GM23248 (cell line): ENCODE results near the gene CADPS2. TPM values are rescaled to one million over a fixed set of nuclear protein-coding genes. Genes with fewer than 3 reads are reported as not detected.

ENCODE experiments used
- DNase-seq: peaks from one replicate; pipeline ENCODE4 v3.0.0-alpha.2; 2015
- H2AFZ ChIP-seq: fragments of 200-600 bp; sonication (generic); 2 replicates; pipeline ENCODE4 v1.6.1; 2016; ENCODE audit warnings: antibody characterized with exemption
- H3F3A ChIP-seq: fragments of 200-600 bp; sonication (generic); 2 replicates; pipeline ENCODE4 v1.6.1; 2016; ENCODE audit warnings: mild to moderate bottlenecking, antibody characterized with exemption, mixed run types; ENCODE audit not compliant: insufficient read depth
- H3K27ac ChIP-seq: fragments of 200-600 bp; sonication (generic); 2 replicates; pipeline ENCODE4 v1.5.1; 2016; ENCODE audit warnings: mild to moderate bottlenecking
- H3K27me3 ChIP-seq: fragments of 200-600 bp; sonication (generic); replicated peaks from 2 replicates; pipeline ENCODE4 v1.6.1; 2016; ENCODE audit warnings: mild to moderate bottlenecking; ENCODE audit not compliant: insufficient read depth
- H3K36me3 ChIP-seq: fragments of 200-600 bp; sonication (generic); 2 replicates; pipeline ENCODE4 v1.6.1; 2016; ENCODE audit warnings: low read depth, mild to moderate bottlenecking
- H3K4me1 ChIP-seq: fragments of 200-600 bp; sonication (generic); 2 replicates; pipeline ENCODE4 v1.6.1; 2016; ENCODE audit warnings: mild to moderate bottlenecking; ENCODE audit not compliant: insufficient read depth
- H3K4me2 ChIP-seq: fragments of 200-600 bp; sonication (generic); one replicate; pipeline ENCODE4 v1.6.1; 2016; ENCODE audit warnings: mild to moderate bottlenecking; ENCODE audit not compliant: unreplicated experiment
- H3K4me3 ChIP-seq: fragments of 200-600 bp; sonication (generic); 2 replicates; pipeline ENCODE4 v1.5.1; 2016; ENCODE audit warnings: mild to moderate bottlenecking
- H3K79me2 ChIP-seq: fragments of 200-600 bp; sonication (generic); 2 replicates; pipeline ENCODE4 v1.6.1; 2016; ENCODE audit warnings: mild to moderate bottlenecking; ENCODE audit not compliant: insufficient read depth
- H3K9ac ChIP-seq: fragments of 200-600 bp; sonication (generic); 2 replicates; pipeline ENCODE4 v1.6.1; 2016; ENCODE audit warnings: mild to moderate bottlenecking
- H3K9me2 ChIP-seq: fragments of 200-600 bp; sonication (generic); 2 replicates; pipeline ENCODE4 v1.6.1; 2016; ENCODE audit warnings: mixed run types, mild to moderate bottlenecking, moderate library complexity; ENCODE audit not compliant: insufficient read depth
- H3K9me3 ChIP-seq: fragments of 200-600 bp; sonication (generic); one replicate; pipeline ENCODE4 v1.6.1; 2017; ENCODE audit warnings: low read depth
- H4K20me1 ChIP-seq: fragments of 200-600 bp; sonication (generic); 2 replicates; pipeline ENCODE4 v1.6.0; 2016; ENCODE audit not compliant: insufficient read depth
- EZH2 ChIP-seq: fragments of 200-600 bp; sonication (generic); IDR thresholded peaks from 2 replicates; pipeline ENCODE4 v1.6.1; 2018; ENCODE audit warnings: antibody characterized with exemption, mild to moderate bottlenecking; ENCODE audit not compliant: insufficient read depth, poor library complexity, severe bottlenecking
- EZH2phosphoT487 ChIP-seq: fragments of 200-600 bp; sonication (generic); IDR thresholded peaks from 2 replicates; pipeline ENCODE4 v1.6.1; 2018; ENCODE audit warnings: antibody characterized with exemption, moderate library complexity, mild to moderate bottlenecking, low read depth; ENCODE audit not compliant: insufficient read depth
- WGBS, 2 experiments: methylation state at CpG; one replicate each; pipeline ENCODE4 v1.1.6; 2015 to 2017; ENCODE audit warnings: low lambda C conversion rate in 2 of 2, low coverage in 1 of 2; ENCODE audit errors: missing lambda C conversion rate in 2 of 2; 5-methylcytosine and 5-hydroxymethylcytosine counted together
- in situ Hi-C: fragments of 300-500 bp; cut with MboI; formaldehyde crosslinking; loops from 2 replicates; pipeline ENCODE4 v1.15.0; 2020
- polyA plus RNA-seq: library from polyadenylated mRNA; unstranded; fragments of >200 nt; fragmentation: Nextera tagmentation; extraction: Ambion mirVana; gene quantifications from 2 replicates; pipeline ENCODE4 v1.2.1, GENCODE V29; 2016
- total RNA-seq: library from RNA; depleted of rRNA; stranded (reverse); fragments of >200 nt; shearing (Covaris generic); gene quantifications from 2 replicates; pipeline ENCODE4 v1.2.3, GENCODE V29; 2014

CADPS2 gene
- total and polyA plus RNA-seq, 2 experiments from 2014 or later = 0.06 to 0.43 TPM

DNA sequence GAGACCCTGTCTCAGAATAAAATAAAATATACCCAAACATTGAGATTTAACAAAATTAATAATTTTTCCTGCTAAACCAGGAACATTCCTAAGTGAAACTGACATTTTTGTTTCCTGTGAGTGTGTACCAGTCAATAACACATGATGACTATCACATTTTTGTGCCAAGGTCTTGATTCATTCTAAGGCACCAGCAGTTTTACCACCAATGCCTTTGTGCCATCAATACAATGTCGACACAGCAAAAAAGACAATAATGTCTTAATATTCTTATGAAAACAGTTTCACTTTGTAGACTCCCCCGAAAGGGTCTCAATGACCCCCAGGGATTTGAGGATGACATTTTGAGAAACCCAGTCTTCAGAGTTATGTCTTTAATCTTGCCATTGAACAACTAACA is 7.2 kb upstream of the CADPS2 start:
- H3K9ac ChIP-seq = no peak overlapping the region
- no peaks in the 10 kb centered on the region for H3F3A ChIP-seq
- TF ChIP-seq EZH2 (no peak), EZH2phosphoT487 (no peak)
- H3K27ac ChIP-seq = no peak overlapping the region
- DNase-seq = no peak
- no peaks in the 10 kb centered on the region for H3K36me3 ChIP-seq
- WGBS, 2 experiments = 42 to 43% methylated on average over 2 of the region's 2 CpGs
- H3K4me3 ChIP-seq = no peak overlapping the region
- H4K20me1 ChIP-seq = no peaks in the 10 kb centered on the region
- H3K9me2 ChIP-seq = no peaks in the 10 kb centered on the region
- H3K79me2 ChIP-seq = no peaks in the 10 kb centered on the region
- H3K4me1 ChIP-seq = no peaks in the 10 kb centered on the region
- in situ Hi-C loops = no loop called here
- H3K27me3 ChIP-seq = no peaks in the 10 kb centered on the region; the same call in 1 of the 2 replicates
- no peaks in the 10 kb centered on the region for H3K9me3 ChIP-seq
- no peak overlapping the region for H3K4me2 ChIP-seq
- no peak overlapping the region for H2AFZ ChIP-seq

DNA sequence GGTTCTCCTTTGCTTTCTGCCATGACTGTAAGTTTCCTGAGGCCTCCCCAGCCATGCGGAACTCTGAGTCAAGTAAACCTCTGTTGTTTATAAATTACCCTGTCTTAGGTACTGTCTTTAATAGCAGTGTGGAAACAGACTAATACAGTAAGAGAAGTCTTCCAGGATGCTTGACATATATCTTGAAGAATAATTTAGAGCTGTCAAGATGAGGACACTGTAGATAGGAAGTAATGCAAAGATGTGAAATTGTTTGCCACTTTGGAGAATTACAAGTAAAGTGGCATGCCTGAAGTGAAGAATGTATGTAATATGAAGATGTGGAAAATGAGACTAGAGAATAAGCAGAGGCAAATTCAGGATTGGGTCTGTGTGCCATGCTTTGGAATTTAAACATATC is 2.9 kb upstream of the CADPS2 start:
- H4K20me1 ChIP-seq = no peaks in the 10 kb centered on the region
- in situ Hi-C loops = no loop called here
- H3K9me3 ChIP-seq = no peaks in the 10 kb centered on the region
- H3K9ac ChIP-seq = no peak overlapping the region
- no peak overlapping the region for H3K4me2 ChIP-seq
- H3K4me3 ChIP-seq = no peak overlapping the region
- 79 to 93% methylated on average over 1 of the region's 1 CpG for WGBS, 2 experiments
- no peak overlapping the region for H3K27ac ChIP-seq
- no peak overlapping the region for H2AFZ ChIP-seq
- DNase-seq = no peak
- no peaks in the 10 kb centered on the region; the same call in 1 of the 2 replicates for H3F3A ChIP-seq
- peaks cover 23% of the 10 kb centered on the region for H3K27me3 ChIP-seq
- H3K79me2 ChIP-seq = no peaks in the 10 kb centered on the region
- TF ChIP-seq EZH2phosphoT487 (no peak), EZH2 (no peak)
- no peaks in the 10 kb centered on the region for H3K36me3 ChIP-seq
- no peaks in the 10 kb centered on the region for H3K9me2 ChIP-seq
- no peaks in the 10 kb centered on the region; the same call in 1 of the 2 replicates for H3K4me1 ChIP-seq

DNA sequence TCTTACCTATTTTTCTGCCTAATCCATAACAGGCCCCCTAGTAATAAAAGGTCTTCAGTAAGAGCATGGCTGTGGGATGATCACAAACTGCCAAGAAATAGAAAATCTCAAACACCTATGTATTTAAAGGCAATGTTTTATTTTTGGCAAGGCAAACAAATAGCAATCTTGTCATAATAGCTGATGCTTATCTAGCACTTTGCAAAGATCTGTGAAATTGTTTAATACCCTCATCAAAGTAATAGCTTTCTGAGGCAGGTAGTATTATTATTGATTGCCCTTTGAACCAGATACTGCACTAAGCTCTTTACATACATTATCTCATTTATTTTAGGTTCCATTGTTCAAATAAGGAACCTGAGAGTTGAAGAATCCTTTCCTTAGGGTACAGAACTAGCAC is 1.6 kb upstream of the CADPS2 start:
- H3K4me1 ChIP-seq = no peaks in the 10 kb centered on the region; the same call in 1 of the 2 replicates
- no peaks in the 10 kb centered on the region for H3K79me2 ChIP-seq
- no peaks in the 10 kb centered on the region for H4K20me1 ChIP-seq
- TF ChIP-seq EZH2phosphoT487 (no peak), EZH2 (no peak)
- H2AFZ ChIP-seq = no peak overlapping the region
- no peak overlapping the region for H3K4me3 ChIP-seq
- H3K27me3 ChIP-seq = peaks cover 24% of the 10 kb centered on the region
- H3K9me2 ChIP-seq = no peaks in the 10 kb centered on the region
- H3K4me2 ChIP-seq = no peak overlapping the region
- in situ Hi-C loops = no loop called here
- H3K9me3 ChIP-seq = no peaks in the 10 kb centered on the region
- DNase-seq = no peak
- no peaks in the 10 kb centered on the region; the same call in 1 of the 2 replicates for H3F3A ChIP-seq
- no peak overlapping the region for H3K9ac ChIP-seq
- H3K36me3 ChIP-seq = no peaks in the 10 kb centered on the region
- no peak overlapping the region for H3K27ac ChIP-seq

DNA sequence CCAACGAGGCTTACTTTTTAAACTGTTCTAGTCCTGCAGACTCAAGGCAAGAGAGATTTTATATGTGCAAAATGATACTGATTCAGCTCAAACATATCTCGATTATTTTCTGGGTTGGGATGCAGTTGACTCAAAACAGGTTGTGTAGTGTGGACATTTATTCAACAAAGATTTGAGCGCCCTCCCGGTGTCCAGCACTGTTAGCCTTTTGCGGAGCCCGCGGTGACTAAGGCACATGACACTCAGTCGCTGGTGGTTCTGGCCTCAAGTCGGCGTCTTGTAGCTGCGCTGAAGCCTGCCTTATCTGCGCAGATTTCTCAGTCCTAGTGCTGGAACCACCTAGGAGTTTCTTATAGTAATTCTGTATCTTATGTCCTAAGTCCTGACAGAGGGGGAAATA is 938 bp upstream of the CADPS2 start:
- H3K36me3 ChIP-seq = no peaks in the 10 kb centered on the region
- peaks cover 24% of the 10 kb centered on the region for H3K27me3 ChIP-seq
- in situ Hi-C loops = no loop called here
- peak overlapping the region; percentile 90 for H2AFZ ChIP-seq
- 0 to 1% methylated on average over 12 of the region's 12 CpGs for WGBS, 2 experiments
- no peaks in the 10 kb centered on the region for H3K9me3 ChIP-seq
- H3K4me2 ChIP-seq = peak overlapping the region; percentile 76
- no peak for TF ChIP-seq EZH2
- no peak for TF ChIP-seq EZH2phosphoT487
- H3K9ac ChIP-seq = no peak overlapping the region
- no peaks in the 10 kb centered on the region for H4K20me1 ChIP-seq
- no peak overlapping the region for H3K27ac ChIP-seq
- no peaks in the 10 kb centered on the region for H3K79me2 ChIP-seq
- H3K9me2 ChIP-seq = no peaks in the 10 kb centered on the region
- peak; percentile 82 for DNase-seq
- H3K4me3 ChIP-seq = peak overlapping the region; percentile 77
- no peaks in the 10 kb centered on the region; the same call in 1 of the 2 replicates for H3K4me1 ChIP-seq
- H3F3A ChIP-seq = no peaks in the 10 kb centered on the region; the same call in 1 of the 2 replicates
